Sciatic nerve (tissue), 2 donors: ENCODE results near the gene PRR30. TPM values are rescaled to one million over a fixed set of nuclear protein-coding genes. Genes with fewer than 3 reads are reported as not detected.
A peak's percentile ranks its signal among the peaks of the same experiment; 100 is the strongest.
"Not testable (repeated sequence)": the region's sequence is repeated elsewhere in the genome, so short reads cannot be mapped to it uniquely, and the experiment has no call there.

Source experiments
- ATAC-seq: fragments of 200-7000 bp; cut with Tn5 transposase; one replicate; pipeline ENCODE4 v1.9.1; 2020; ENCODE audit warnings: mild to moderate bottlenecking, moderate library complexity
- DNase-seq: peaks from one replicate; pipeline ENCODE4 v3.0.0-alpha.2; 2020; ENCODE audit warnings: low spot score
- intact Hi-C: fragments of 100-400 bp; cut with DNase I; formaldehyde crosslinking; loops from one replicate; pipeline ENCODE4 v1.14.2; 2022
- total RNA-seq: library from RNA; stranded (reverse); fragmentation: NEBNext Ultra II Directional; extraction: Animal tissue kit (Norgen Biotek cat#: 25700); gene quantifications from one replicate; pipeline ENCODE4 v1.2.1, GENCODE V29; 2021
- donor health status: DM: no; HTN: no; CAD: no.
- donor health status: DM: no; HTN: no; CAD: no.

The PRR30 gene
- total RNA-seq: not detected

DNA sequence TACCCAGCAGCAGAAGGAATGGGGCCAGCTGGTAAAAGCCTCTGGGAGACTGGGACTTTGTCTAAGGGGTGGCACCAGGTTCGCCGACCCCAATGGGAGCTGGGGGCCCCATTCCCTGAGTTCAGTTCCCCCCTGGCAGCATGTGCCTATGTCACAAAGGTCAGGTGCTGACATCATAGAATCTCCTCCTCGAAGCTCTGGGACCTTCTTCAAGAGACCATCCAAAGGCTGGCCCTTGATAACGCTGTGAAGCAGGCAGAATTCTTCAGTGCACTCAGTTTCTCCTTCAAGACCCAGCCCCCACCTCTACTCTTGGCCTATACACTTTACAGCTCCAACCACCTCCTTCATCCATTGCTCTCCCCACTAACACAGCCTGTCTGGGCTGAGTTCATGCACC is at the start of gene PRR30:
Gene PRR30 (minus strand): TSS at position 101 of the 400 bp plus-strand sequence. CDS start 1,081 bp downstream, outside the sequence.
- ATAC-seq: no peak
- intact Hi-C loops: no loop called here
- no peak for DNase-seq

- ATAC-seq (no peak), DNase-seq (peak; percentile 33)
- intact Hi-C loops: no loop called here
Measured at GRCh38 chr2:27186613-27187345, 47.6 kb upstream of the PRR30 start.

DNA sequence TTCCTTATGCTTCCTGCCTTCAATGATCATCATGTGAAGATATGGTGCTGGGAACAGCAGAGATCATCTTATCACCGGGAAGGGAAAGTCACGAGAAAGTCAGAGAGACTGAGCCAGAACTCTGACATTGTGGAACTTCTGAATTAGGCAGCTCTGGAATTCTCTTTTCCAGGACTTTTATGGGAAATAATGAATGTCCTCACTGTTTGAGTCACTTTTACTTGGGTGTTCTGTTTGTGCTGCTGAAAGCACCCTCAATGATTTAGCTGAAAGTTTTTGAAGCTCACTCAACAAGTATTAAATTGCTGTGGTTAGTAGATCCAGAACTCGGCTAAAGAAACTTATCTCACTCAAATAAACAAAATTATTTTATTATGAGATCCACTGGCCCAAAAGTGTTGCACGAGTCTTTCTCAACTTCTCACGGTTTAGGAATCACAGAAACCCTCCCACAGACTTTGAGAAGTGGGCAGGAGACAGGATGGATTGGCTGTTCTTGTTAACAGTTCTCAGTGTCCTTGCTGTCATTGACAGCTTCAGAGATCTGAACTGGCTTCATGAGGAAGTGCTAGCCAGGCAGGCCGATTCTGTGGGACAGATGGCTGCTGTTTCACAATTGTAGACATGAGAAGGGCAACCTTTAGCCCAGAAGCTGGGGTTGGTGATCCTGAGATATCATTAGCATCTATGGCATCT is 46.3 kb upstream of the PRR30 start:
- DNase-seq (peak; percentile 63), ATAC-seq (peak; percentile 83)
- intact Hi-C loops: no loop called here

GRCh38 chr2:27184115-27184514 is 44.9 kb upstream of the PRR30 start:
- intact Hi-C loops: no loop called here
- DNase-seq (peak; percentile 64), ATAC-seq (peak; percentile 69)

DNA sequence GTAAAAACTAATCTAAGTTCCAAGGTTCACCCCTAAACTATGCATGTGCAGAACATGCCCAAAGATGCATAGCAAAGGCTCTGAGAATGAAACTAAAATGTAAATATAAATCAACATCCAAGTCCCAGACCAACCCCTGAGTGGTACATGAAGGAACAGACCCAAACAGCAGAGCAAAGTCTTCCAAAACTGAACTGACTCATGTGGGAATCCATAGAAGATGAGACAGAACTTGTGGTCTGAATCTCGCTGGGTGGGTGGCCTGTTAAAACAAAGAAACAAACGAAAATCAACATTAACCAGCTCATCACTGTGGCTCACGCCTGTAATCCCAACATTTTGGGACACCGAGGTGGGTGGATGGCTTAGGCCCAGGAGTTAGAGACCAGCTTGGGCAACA is 43.1 kb upstream of the PRR30 start:
- ATAC-seq: no peak
- intact Hi-C loops: no loop called here
- DNase-seq: peak; percentile 12

DNA sequence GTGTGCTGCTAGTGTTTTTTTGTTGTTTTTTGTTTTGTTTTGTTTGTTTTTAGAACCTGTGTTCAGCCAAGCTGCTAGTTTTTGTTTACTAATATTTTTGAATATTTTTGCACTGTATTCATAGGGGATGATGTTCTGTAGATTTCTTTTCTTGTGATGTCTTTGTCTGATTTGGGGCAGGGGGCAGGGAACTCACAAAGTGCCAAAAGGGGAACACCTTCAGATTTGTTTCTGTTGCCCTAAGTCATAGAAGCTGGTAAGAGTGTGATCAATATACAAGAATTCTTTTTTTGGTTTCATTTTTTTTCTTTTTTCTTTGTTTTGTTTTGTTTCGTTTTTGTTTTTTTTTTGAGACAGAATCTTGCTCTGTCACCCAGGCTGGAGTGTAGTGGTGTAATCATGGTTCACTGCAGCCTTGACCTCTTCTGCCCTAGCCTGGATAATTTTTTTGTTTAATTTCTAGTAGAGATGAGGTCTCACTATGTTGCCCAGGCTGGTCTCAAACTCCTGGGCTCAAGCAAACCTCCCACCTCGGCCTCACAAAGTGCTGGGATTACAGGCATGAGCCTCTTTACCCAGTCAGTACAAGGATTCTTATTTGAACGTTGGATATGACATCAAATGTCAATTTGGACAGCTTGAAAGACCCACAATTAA is 40.3 kb upstream of the PRR30 start:
- peak; percentile 3 for DNase-seq
- no peak for ATAC-seq
- intact Hi-C loops: no loop called here

- intact Hi-C loops: no loop called here
- DNase-seq (no peak), ATAC-seq (no peak)
Measured at GRCh38 chr2:27178469-27178868, 39.3 kb upstream of the PRR30 start.

DNA sequence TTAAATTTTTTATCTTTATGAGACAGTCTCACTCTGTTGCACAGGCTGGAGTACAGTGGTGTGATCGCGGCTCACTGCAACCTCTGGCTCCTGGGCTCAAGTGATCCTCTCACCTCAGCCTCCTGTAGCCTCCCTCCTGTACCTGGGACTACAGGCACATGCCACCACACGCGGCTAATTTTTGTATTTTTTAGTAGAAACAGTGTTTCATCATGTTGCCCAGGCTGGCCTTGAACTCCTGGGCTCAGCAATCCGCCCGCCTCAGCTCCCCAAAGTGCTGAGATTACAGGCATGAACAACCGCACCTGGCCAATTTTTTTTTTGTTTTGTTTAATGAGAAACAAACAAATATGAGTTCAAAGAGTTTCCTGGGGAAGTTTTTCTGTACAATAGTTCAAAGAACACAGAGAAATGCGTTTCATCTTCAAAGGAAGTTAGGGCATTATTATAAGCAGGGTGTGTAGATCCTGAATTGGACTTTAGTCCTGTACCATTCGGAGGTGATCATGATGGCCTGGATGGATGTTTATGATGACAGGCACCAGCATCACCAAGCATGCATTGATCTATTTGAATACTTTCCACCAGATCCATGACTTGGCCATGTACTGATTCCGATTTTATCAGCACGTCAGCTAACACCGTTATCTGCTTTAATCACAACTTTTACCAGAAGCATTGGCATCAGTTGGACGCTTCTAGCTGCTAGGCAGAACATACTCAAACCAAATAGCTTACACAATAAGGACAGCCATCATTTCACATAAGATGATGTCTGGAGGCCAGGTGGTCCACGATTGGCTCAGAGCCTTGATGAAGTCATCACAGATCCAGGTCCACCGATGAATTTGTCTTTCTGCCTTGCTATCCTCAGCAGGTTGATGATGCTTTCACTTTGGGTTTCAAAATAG is 38.5 kb upstream of the PRR30 start:
- ATAC-seq (no peak), DNase-seq (peak; percentile 34)
- intact Hi-C loops: no loop called here

DNA sequence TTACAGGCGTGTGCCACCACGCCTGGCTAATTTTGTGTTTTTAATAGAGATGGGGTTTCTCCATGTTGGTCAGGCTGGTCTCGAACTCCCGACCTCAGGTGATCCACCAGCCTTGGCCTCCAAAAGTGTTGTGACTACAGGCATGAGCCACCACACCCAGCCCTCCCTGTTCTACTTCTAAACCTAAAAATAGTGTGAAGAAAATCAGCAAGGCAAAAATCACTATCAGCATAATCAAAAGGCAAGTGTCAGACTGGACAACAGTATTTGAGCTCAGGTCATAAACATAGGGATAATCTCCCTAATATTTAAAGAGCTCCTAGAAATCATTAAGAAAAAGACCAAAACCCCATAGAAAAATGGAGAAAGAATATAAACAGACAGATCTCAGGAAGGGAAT is 36.6 kb upstream of the PRR30 start:
- ATAC-seq, intact Hi-C loops, DNase-seq: not testable (repeated sequence)

DNA sequence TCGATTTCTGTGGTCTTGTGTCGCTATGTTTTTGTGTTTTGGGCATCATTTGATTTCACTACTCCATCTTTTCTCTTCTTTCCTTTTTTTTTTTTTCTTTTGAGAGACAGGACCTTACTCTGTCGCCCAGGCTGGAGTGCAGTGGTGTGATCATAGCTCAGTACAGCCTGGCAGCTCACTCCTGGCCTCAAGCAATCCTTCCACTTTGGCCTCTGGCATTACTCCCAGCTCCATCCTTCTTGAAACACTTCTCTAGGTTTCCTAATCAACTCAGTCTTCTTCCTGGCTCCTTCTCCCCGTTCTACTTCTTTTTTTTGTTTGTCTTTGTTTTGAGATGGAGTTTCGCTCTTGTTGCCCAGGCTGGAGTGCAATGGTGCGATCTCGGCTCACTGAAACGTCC is 36.1 kb upstream of the PRR30 start:
- intact Hi-C loops: no loop called here
- ATAC-seq (peak; percentile 81), DNase-seq (peak; percentile 58)

- intact Hi-C loops: no loop called here
- ATAC-seq (no peak), DNase-seq (peak; percentile 43)
Measured at GRCh38 chr2:27174638-27175037, 35.4 kb upstream of the PRR30 start.

- DNase-seq: peak; percentile 19
- no peak for ATAC-seq
- intact Hi-C loops: no loop called here
Measured at GRCh38 chr2:27171351-27171848, 32.2 kb upstream of the PRR30 start.

- intact Hi-C loops: no loop called here
- no peak for ATAC-seq
Measured at GRCh38 chr2:27170581-27171337, 31.5 kb upstream of the PRR30 start.

GRCh38 chr2:27164960-27165763 is 26.0 kb upstream of the PRR30 start:
- intact Hi-C loops: no loop called here
- DNase-seq (no peak), ATAC-seq (no peak)

More at GRCh38 chr2:27170581-27171337, 31.5 kb upstream of the PRR30 start:
- DNase-seq: no peak

DNA sequence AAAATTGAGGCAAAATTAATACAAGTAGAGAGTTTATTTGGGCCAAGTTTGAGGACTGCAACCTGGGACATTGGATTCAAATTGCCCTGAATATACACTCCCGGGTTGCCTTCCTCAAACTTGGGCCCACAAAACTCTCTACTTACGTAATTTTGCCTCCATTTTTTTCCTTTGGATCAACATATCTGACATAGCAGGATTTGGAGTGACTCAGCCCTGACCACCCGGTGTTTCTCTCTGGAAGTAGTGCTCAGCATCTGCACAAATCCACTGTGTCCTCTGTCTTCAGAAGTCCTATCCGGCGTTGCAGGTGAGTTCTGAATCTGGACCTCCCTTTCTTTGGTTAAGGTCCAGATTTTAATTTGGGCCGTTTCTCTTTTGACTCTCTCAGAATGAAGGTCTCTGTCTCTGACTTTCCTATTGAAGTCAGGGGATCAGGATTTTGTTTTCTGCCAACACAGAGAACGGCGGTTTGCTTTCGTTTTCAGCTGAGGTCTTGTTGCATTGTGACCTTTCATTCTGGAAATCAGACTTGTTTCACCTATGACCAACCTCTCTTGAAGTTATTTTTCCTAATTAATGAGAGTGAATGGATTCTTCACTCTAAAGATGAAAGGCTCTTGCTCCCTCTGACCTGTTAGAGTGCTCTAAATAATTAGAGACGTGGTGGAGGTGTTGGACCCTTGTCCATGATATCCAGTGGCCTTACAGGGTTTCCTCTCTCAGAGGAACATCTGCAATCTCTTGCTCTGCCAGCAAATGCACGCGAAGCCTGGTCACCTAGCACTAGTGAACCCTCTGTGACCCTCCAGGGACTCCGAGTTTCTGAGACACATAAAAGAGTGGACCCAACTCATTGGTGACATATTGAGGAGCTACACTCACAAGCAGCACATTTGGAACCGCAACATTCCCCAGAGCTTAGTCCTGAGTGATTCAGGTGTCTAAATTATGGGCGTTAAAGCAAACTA is 23.2 kb upstream of the PRR30 start:
- intact Hi-C loops: no loop called here
- DNase-seq (peak; percentile 31), ATAC-seq (no peak)

DNA sequence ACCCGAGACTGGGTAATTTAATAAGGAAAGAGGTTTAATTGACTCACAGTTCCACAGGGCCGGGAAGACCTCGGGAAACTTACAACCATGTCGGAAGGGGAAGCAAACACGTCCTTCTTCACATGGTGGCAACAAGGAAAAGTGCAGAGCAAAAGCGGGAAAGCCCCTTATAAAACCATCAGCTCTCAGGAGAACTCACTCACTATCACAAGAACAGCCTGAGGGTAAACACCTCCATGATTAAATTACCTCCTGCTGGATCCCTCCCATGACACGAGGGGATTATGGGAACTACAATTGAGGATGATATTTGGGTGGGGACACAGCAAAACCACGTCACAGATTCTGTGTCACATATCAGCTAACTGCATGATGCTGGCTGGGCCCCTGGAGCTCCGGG is 21.0 kb upstream of the PRR30 start:
- ATAC-seq (no peak), DNase-seq (peak; percentile 30)
- intact Hi-C loops: no loop called here
